Stimulated activated CD8-positive, alpha-beta memory T cell treated with anti-CD3 and anti-CD28 coated beads, Interleukin-4, amount 100 ng/mL, for 24 hours (primary cell): ENCODE measurements around the gene BEND4.
"Not testable (repeated sequence)": the region's sequence is repeated elsewhere in the genome, so short reads cannot be mapped to it uniquely, and the experiment has no call there.

Source experiments
- DNase-seq: peaks from one replicate; pipeline ENCODE4 v3.0.0-alpha.2; 2020; ENCODE audit warnings: low read depth

BEND4 gene

DNA sequence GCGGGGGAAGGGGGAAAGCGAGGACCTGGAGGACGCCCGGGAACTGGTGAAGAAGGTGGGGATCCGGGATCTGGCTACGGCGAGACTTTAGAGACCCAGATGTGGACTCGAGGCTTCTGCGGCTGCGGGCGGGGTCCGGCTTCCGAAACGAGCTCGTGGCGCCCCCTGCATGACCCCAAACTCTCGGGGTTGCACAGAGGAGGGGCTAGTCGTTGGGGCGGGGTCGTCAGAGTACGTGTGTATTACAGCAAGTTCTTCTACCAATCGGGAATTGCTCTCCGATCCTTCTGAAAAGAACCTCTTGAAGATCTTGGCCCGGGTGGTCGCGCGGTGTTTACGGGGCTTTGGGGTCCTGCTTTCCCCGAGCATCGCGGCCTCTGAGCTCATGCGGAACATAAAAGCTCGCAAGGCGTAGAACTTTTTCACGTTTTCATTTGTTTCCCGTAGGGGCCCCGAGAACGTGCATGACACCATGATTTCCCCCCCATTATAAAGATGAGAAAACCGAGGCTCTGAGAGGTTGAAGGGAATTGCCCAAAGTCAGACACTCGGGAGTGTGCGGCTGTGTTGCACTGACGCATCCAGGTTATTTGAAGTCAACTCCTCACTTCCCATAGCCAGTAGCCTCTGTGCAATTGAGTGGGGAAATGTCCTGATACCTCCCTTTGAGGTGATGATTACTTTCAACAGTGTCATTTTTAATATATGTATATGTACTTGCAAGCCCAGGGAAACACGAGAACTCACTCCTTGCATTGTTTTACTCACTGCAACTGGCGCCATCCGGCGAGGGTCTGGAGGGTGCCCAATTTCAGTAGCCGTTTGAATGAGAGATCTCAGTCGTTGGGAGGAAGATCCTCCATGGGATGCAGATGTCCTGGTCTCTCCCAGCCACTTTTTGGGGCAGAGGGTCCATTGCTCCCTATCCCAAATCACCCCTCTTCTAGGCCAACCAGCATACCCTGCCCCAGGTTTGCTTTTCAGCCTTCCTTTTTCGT lies at the start of gene BEND4:
Gene BEND4, minus strand, starts transcription at position 149 of the 998 bp plus-strand sequence. CDS start 512 bp downstream, outside the sequence.
- peak; percentile 2 for DNase-seq

GRCh38 chr4:42197341-42197740 lies 44.9 kb upstream of the BEND4 start:
- no peak for DNase-seq

DNA sequence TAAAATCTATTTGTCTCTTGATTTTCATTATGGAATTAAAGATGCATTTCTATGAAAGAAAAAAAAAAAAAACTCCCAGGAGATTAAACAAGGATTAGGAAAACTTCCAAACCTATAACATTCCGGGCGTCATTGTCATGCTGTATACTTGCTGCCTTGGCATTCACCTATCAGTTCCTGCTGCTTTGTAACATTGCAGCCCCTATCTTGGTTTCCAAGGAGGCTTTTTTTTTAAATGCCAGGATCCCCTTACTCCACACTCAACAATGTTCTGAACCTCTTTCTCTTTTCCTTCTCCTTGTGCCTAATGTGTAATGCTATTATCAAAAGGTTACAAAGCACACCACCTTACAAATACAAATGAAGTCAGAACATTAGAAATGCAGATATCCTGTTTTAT lies 20.5 kb upstream of the BEND4 start:
- no peak for DNase-seq

GRCh38 chr4:42172128-42172790 lies 19.8 kb upstream of the BEND4 start:
- DNase-seq = no peak

- no peak for DNase-seq
These were observed 15.3 kb upstream of the BEND4 start for GRCh38 chr4:42167709-42168108.

- DNase-seq = not testable (repeated sequence)
These were observed 13.7 kb upstream of the BEND4 start for GRCh38 chr4:42166186-42166585.

DNA sequence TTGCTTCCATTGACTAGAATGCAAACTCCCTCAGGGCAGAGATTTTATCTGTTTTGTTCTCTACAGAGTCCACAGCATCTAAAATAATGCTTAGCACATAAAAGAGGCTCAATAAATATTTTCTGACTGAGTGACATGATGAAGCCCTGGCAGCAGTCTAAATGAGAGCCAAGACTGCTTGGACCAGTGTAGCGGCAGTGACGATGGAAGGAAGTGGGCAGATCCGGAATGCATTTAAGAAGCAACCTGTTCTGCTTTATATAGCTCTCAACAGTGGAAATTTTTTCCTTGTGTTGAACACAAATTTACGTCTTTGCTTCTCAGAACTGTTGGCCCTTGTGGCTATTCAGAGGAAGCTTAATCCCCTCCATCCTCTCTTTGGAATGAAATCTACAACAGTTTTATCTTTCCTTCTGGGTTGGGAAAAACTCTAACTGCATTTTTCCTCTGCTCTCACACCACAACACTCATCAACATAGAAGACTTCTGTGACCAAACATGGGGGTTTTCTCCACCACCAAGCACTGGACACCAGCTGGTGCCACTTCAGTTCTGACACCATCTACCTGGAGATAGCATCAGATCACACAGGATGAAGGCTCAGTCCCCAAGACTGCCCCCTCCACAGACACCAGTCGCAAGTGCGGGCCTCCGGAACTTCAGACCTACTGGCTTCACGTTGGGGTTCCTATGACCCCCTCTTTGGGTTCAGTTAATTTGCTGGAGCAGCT lies 7.0 kb upstream of the BEND4 start:
- DNase-seq = no peak

GRCh38 chr4:42151568-42152506 lies 618 bp downstream of the BEND4 start:
- peak; percentile 29 for DNase-seq

GRCh38 chr4:42150653-42151567 lies 1.5 kb downstream of the BEND4 start:
- no peak for DNase-seq

GRCh38 chr4:42149004-42149403 lies 3.5 kb downstream of the BEND4 start:
- no peak for DNase-seq

GRCh38 chr4:42148425-42148824 lies 4.0 kb downstream of the BEND4 start:
- DNase-seq = no peak

GRCh38 chr4:42144028-42144427 lies 8.4 kb downstream of the BEND4 start:
- no peak for DNase-seq

GRCh38 chr4:42142591-42142990 lies 9.9 kb downstream of the BEND4 start:
- no peak for DNase-seq

GRCh38 chr4:42136371-42136770 lies 16.1 kb downstream of the BEND4 start:
- no peak for DNase-seq

DNA sequence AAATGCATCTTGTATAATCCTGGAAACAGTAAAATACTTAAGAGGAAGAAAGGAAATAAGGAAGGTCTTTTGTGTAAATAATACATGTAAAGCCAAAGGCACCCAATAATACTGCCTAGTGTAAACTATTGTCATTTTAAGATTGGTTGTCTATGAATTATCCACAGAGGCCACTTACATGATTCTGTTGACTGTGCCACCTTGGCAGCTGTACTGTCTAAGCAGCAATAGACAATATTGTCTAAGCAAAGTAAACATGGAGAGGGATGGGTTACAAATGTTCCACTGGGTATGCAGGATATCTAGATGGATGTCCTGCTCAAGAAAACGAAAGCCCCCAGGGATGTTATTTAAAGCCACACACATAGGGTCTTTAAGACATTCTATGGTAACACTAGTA lies 19.4 kb downstream of the BEND4 start:
- DNase-seq = no peak

GRCh38 chr4:42132099-42132498 lies 20.4 kb downstream of the BEND4 start:
- no peak for DNase-seq

- no peak for DNase-seq
These were observed 29.3 kb downstream of the BEND4 start for GRCh38 chr4:42123071-42123644.

GRCh38 chr4:42122237-42122636 lies 30.2 kb downstream of the BEND4 start:
- no peak for DNase-seq

DNA sequence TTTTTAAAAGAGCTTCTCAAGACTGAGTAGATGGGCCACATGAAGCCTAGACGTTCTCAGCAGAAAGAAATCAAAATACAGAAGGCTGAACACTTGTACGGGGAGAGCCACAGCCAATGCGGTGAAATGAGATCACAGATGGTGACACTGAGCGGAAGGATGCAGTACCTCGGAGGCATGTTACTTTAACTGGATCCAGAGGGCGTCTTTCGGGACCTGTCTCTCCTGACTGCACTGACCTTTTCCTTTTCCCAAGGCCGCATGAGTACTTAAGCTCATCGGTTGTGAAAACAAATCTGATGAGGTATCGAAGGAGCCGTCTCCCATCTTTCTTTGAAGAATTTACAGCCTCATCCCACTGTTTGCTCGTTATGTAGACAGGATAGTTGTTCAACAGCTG lies 32.6 kb downstream of the BEND4 start:
- DNase-seq = no peak

DNA sequence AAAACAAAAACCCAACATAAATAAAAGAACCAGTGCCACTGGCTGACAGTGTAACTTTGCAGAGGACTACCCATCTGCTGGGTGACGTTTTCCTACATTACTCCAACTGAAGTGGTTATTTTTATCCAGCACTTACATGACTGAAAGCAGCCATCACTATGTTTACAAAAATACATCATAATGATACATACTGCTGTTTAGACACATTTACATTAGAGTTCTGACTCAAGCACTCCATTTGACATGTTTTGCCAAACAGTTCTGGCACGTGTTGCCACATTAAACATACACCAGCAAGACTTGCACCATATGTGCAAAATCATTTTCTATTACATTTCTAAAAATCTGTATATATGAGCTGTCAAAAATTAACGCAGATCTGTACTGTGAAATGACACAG lies 39.6 kb downstream of the BEND4 start:
- DNase-seq = no peak
